Sciatic nerve (tissue), 2 donors: Measurements from ENCODE around the gene UCK2. TPM values are rescaled to one million over a fixed set of nuclear protein-coding genes. Genes with fewer than 3 reads are reported as not detected.
"Not testable (repeated sequence)": the region's sequence is repeated elsewhere in the genome, so short reads cannot be mapped to it uniquely, and the experiment has no call there.

Source experiments
- ATAC-seq: fragments of 200-7000 bp; cut with Tn5 transposase; one replicate; pipeline ENCODE4 v1.9.1; 2020; ENCODE audit warnings: mild to moderate bottlenecking, moderate library complexity
- DNase-seq: peaks from one replicate; pipeline ENCODE4 v3.0.0-alpha.2; 2020; ENCODE audit warnings: low spot score
- intact Hi-C: fragments of 100-400 bp; cut with DNase I; formaldehyde crosslinking; loops from one replicate; pipeline ENCODE4 v1.14.2; 2022
- total RNA-seq: library from RNA; stranded (reverse); fragmentation: NEBNext Ultra II Directional; extraction: Animal tissue kit (Norgen Biotek cat#: 25700); gene quantifications from one replicate; pipeline ENCODE4 v1.2.1, GENCODE V29; 2021
- donor health status: DM: no; HTN: no; CAD: no.
- donor health status: DM: no; HTN: no; CAD: no.

The UCK2 gene
- total RNA-seq: 28.1 TPM

DNA sequence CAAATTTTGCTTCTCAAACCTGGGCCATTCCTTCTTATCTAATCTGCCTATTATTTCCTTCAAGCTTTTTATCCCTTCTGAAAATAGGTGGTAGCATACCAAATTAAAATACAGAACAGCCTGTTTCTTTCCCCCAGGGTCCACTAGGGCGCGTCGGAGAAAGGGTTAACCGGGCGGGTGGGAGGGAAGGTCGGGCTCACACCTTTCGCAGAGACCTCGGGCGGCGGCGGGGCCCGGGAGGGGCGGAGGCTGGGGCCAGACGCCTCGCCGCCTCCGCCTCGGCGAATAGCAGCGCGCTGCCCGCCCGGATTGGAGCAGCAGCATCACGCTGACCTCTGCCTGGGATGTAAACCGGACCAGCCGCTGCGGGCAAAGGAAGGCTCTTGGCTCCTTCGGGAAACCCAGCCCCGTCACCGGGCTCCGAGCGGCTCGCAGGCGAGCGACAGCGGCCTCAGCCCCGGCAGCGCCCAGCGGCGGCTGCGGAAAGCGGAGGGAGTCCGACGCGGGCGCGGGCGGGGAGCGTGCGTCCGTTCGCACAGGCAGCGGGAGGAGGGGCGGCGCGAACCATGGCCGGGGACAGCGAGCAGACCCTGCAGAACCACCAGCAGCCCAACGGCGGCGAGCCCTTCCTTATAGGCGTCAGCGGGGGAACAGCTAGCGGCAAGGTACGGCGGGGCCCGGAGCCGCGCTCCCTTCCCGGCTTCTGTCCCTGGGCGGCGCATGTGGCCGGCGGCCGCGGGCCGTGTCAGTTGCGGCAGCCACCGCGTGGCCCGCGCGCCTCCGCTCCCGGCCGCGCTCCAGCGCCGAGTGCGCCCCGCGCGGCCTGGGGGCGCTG is at the start of gene UCK2:
TSS of gene UCK2 (plus strand) at position 347 of the 835 bp plus-strand sequence. CDS start at position 567, 220 bp downstream.
- peak; percentile 86 for ATAC-seq
- intact Hi-C loops: loop anchor here (5.0 kb wide), 1 partner anchor 65 kb away; no protein-coding TSS in a partner anchor
- DNase-seq: peak; percentile 82

DNA sequence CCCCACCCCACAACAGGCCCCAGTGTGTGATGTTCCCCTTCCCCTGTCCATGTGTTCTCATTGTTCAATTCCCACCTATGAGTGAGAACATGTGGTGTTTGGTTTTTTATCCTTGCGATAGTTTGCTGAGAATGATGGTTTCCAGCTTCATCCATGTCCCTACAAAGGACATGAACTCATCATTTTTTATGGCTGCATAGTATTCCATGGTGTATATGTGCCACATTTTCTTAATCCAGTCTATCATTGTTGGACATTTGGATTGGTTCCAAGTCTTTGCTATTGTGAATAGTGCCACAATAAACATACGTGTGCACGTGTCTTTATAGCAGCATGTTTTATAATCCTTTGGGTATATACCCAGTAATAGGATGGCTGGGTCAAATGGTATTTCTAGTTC is 49.2 kb upstream of the UCK2 start:
- intact Hi-C loops, DNase-seq, ATAC-seq: not testable (repeated sequence)

DNA sequence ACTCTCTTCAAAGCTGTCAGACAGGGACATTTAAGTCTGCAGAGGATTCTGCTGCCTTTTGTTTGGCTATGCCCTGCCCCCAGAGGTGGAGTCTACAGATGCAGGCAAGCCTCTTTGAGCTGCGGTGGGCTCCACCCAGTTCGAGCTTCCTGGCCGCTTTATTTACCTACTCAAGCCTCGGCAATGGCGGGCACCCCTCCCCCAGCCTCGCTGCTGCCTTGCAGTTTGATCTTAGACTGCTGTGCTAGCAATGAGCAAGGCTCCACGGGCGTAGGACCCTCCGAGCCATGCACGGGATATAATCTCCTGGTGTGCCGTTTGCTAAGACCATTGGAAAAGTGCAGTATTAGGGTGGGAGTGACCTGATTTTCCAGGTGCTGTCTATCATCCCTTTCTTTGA is 43.9 kb upstream of the UCK2 start:
- ATAC-seq, intact Hi-C loops, DNase-seq: not testable (repeated sequence)

DNA sequence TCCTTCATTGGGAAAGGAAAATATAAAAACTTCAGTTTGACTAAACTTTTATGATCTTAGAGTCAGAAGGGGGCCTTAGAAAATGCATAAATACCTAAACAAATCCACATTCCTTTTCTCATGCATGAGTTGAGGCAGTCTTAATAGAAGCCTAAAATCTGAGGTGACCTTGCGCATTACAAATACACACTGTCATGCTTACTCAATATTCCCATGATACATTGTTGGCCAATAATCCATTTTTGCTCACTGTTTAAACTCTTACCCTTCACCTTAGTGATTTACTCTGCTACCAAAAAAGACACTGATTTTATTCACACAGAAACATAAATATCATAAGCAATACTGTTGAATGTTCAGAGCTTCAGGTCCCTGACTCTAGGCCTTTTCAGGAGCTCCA is 39.7 kb upstream of the UCK2 start:
- ATAC-seq (no peak), DNase-seq (no peak)
- intact Hi-C loops: no loop called here

DNA sequence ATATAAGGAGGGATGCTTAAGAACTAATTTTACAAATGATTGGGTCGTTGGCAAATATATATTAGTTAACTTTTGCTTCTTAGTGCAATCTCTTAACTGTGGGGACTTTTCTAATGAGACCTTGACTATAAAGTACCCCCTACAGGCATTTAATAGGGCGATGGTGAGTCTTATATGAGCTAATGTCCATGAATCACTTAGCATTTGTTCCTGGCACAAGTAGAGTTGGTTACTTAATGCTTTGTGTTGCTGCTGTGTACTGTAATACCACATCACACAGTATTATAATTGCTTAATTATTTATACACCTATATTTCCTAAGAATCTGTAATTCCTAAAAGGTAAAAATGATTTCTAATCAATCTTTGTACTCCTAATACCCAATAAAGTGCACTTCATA is 33.5 kb upstream of the UCK2 start:
- DNase-seq (no peak), ATAC-seq (no peak)
- intact Hi-C loops: no loop called here

DNA sequence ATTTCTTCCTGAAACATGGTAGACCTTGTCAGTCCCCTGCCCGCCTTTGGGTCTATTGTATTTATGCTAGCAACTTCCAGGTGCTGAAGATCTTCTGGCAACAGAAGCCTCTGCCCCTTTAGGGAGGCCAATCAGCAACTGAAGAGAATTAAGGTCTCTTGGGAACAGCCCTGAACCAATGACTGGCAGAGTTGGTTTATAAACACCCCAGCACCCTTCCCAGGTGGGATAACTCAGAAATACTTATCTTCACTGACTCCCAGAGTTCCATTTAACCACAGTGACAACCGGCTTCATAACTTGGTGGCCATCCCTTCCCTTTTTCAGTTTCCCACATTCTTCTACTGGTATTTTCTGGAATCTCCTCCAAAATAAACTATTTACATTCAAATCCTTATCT is 31.5 kb upstream of the UCK2 start:
- ATAC-seq (no peak), DNase-seq (no peak)
- intact Hi-C loops: no loop called here

DNA sequence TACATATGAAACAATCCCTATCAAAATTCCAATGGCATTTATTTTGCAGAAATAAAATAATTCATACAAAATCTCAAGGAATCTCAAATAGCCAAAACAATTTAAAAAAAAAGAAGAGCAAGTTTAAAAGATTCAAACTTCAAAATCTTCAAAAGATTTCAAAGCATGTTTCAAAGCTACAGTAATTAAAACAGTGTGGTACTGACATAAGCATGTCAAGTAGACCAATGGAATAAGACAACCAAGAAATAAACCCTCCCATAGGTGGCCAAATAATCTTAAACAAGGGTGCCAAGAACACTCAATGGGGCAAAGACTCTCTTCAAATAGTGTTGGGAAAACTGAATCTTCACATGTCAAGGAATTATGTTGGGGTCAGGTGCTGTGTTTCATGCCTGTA is 28.0 kb upstream of the UCK2 start:
- DNase-seq (no peak), ATAC-seq (no peak)
- intact Hi-C loops: no loop called here

DNA sequence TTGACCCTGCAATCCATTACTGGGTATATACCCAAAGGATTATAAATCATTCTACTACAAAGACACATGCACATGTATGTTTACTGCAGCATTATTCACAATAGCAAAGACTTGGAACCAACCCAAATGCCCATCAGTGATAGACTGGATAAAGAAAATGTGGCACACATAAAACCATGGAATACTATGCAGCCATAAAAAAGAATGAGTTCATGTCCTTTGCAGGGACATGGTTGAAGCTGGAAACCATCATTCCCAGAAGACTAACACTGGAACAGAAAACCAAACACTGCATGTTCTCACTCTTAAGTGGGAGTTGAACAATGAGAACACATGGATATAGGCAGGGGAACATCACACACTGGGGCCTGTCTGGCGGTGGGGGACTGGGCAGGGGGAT is 22.9 kb upstream of the UCK2 start:
- intact Hi-C loops, ATAC-seq, DNase-seq: not testable (repeated sequence)

DNA sequence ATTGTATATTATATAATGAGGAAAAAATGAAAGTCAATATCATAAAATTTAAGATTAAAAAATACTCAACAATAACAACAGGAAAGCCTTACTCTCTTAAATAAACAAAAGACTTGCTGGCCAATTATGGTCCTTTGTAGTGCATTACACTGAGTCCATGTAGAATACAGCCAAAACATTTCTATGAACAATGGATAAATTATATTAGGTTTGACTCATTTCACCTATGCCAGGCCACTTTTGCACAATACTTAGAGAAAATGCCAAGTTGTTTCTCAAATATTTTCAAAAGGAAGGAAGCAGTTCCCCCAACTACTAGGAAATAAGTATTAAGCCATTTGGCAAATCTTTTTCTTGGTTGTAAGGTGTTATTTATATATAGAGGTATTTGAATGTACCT is 19.8 kb upstream of the UCK2 start:
- intact Hi-C loops: no loop called here
- ATAC-seq: no peak
- DNase-seq: no peak

DNA sequence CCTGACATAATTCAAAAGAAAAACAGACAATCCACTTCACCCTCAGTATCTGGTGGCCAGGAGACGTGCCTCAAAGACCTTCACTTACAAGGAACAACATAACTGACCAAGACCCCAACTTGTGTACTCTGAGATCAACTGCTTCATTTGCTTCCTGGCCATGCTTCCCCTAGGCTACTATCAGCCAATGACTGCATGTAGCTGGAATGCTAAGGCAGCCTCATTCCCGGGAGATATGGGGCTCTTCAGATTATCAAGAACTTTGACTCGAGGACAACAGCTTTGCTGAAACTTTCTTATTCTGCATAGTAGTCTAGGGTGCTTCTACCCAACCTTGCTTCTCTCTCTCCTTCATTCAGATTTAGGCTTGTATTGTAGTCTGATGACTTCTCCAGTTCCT is 11.7 kb upstream of the UCK2 start:
- intact Hi-C loops: no loop called here
- ATAC-seq (no peak), DNase-seq (no peak)

DNA sequence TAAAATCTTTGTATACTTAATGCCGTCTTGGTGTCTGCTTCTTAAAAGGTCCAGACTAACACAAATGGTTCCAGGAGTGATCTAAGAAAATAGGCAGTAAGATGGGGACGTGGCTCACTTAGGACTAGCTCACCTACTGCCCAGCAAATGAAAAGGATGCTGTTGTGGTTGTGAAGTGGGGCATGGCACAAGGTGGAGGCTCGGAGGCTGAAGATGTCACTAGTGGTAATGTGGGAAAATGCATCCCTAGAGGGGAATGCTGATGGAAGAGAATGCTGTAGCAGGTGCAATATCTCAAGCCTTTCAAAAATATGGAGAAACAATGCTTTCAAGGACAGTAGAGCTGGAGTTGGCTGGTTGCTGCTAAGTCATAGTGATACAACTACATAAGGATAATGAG is 11.3 kb upstream of the UCK2 start:
- DNase-seq: no peak
- intact Hi-C loops: no loop called here
- ATAC-seq: no peak

DNA sequence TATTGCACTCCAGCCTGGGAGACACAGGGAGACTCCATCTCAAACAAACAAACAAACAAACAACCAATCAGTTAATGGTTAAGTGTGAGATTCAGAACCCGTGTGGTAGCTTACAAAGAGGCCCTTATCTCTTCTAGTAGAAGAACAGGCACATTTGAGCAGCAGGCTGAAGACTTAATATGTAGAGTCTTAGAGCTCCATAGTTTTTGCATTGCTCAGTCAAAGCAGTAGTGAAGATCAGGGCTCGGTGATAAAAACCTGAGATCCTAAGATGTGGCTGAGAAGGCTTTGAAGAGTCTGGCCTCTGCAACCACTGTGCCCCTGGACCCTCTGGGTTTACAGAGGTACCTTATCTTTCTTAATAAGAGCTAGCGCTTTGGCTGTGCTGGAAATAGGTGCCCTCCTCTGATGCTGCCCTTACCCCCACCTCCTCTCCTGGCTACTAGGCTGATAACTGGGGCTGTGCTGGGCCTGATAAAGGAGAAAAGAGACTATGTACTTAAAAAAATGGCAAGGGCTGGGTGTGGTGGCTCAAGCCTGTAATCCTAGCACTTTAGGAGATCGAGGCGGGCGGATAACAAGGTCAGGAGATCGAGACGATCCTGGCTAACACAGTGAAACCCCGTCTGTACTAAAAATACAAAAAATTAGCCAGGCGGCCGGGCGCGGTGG is 10.5 kb upstream of the UCK2 start:
- ATAC-seq: no peak
- no peak for DNase-seq
- intact Hi-C loops: no loop called here

DNA sequence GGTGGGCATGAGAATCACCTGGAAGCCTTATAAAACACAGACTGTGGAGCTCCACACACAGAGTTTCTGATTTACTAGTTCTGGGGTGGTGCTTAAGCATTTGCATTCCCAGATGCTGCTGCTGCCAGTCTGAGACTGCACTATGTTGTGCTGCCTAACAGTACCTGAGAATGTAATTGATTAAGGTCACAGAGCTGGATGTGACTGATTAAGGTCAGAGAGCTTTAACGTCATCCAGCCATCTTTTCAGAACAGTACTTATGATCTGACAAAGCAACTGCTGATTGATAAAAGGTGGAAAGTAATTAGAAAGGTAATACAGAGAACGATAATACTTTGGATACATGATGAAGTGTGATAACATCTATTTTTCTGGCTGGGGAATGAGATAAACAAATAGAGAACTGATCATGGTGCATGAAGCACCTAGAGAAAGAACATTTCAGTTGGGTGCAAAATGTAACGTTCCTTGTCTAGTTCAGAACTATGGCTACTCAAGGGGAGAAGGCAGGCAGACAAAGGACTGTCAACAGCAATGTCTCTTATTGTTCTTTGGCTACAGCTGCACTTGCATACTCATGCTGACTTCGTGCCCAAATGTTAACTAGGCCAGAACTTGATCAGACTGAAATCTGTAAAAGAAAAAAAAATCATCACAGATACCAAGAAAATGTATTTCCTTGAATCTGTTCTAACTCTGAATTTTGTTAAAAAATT is 3.7 kb upstream of the UCK2 start:
- no peak for DNase-seq
- intact Hi-C loops: no loop called here
- no peak for ATAC-seq

DNA sequence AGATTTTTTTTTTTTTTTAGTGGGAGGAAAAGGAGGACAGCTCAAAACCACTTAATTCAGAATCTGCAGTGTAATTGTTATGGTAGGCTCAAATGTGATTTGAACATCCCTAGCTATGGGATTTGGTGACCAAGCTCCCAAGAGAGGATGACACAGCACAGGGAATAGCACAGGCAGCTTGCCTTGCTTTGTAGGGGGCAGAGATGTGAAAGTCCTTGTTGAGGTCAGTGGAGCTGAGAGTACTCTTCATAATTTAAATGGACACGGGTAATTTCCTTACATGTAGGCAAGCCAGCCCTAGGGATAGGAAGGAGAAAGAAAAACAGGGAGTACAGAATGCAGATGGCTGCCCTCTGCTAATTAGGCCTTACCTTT is 3.2 kb upstream of the UCK2 start:
- DNase-seq (no peak), ATAC-seq (no peak)
- intact Hi-C loops: no loop called here

DNA sequence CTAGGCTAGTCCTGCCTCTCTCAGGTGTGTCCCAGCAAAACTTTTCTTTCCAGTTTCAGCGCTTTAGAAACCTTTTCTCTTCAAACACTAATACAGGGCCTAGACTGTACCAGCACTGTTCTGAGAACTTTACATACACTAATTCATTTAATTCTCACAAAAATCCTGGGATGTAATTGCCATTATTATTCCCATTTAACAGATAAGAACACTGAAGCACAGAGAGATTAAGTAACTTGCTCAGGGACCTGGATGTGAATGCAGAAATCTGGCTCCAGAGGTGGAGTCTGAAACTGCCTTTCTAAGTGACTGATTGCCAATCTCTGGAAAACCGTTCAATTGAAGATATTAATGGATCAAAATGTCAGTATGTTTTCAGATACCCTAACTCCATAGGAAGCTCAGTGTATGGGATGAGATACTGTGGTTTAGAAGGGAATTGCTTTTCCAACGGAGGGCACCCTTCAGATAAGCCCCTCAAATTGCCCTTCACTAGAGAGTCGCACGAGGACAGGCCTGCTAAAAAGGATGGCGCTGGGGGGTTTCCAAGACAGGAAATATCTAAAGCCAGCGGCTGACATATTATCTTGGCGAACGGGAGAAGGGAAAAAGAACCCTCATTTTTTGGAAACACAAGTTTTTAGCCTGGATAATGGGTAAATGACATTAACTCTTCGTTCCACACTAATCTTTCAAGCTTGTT is 698 bp upstream of the UCK2 start:
- intact Hi-C loops: loop anchor here (5.0 kb wide), 1 partner anchor 66 kb away; no protein-coding TSS in a partner anchor
- DNase-seq (no peak), ATAC-seq (no peak)

DNA sequence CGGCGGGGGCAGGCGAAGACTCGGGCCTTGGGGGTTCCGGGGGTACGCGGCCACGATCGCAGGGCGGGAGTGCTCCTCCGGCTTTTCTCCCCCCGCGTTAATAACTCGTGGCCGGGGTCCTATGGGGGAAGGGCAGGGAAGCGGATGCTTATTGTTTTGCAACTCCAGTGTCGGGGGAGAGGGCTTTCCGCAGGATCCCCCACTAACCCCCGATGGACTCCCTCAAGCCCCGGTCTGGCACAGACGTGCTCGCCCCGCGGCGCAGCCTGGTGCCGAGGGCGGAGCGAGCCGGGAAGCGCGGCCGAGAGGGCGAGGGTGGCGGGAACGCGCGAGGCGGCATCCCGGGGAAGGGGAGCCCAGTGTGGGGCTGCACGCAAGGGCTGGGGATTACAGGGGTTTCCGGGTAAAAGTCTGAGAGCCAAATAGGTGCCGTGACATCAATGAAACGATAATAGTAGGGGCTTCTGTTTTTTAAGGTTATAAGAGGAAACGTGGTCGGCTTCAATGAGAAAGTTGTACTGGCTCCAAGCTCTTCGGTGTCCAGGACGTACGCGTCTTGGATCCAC is 772 bp downstream of the UCK2 start:
- DNase-seq: peak; percentile 63
- ATAC-seq: peak; percentile 75
- intact Hi-C loops: loop anchor here (5.0 kb wide), 1 partner anchor 64 kb away; no protein-coding TSS in a partner anchor

DNA sequence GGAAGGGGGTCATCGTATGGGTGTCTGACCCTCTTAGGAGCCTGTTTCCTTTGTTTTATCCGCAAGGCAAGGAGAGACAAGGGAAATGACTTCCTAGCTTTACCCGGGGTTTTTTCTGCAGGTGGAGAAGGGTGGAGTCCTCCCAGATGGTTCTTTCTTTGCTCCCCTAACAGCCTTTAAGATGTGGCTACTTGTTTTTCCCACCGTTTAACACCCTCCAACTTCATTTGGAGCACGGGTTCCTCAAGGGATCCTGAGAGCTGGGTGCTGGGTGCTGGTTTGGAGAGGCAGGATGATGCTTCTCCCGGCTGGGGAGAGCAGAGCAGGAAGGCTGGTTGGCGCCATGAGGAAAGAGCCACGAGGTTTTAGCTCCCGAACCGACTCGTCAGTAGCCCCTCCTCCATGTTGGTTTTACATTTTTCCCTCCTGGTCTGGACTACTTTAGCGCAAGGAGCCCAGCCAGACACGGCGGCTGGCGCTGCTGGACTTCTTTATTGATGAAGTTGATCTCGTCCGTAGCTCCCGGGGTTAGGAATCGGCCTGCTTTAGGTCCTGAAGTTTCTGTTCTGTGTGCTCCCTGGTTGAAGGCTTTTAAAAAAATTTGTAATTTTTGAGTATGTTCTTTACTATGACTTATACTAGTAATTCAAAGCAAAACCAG is 1.4 kb downstream of the UCK2 start:
- intact Hi-C loops: loop anchor here (5.0 kb wide), 1 partner anchor 64 kb away; no protein-coding TSS in a partner anchor
- peak; percentile 75 for ATAC-seq
- DNase-seq: peak; percentile 64

DNA sequence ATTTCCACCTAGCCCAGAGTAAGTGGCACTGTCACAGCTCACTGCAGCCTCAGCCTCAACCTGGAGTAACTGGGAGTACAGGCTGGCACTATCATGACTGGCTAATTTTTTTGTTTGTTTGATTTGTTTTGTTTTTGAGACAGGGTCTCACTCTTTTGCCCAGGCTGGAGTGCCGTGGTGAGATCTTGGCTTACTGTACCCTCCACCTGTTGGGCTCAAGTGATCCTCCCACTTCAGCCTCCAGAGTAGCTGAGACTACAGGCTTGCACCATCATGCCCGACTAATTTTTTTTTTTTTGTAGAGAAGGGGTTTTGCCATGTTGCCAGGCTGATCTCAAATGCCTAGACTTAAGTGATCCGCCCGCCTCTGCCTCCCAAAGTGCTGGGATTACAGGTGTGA is 2.5 kb downstream of the UCK2 start:
- intact Hi-C loops: loop anchor here (5.0 kb wide), 1 partner anchor 62 kb away; no protein-coding TSS in a partner anchor
- DNase-seq: no peak
- ATAC-seq: no peak
